ENCODE data around the gene TMEM150B.

The TMEM150B gene

DNA sequence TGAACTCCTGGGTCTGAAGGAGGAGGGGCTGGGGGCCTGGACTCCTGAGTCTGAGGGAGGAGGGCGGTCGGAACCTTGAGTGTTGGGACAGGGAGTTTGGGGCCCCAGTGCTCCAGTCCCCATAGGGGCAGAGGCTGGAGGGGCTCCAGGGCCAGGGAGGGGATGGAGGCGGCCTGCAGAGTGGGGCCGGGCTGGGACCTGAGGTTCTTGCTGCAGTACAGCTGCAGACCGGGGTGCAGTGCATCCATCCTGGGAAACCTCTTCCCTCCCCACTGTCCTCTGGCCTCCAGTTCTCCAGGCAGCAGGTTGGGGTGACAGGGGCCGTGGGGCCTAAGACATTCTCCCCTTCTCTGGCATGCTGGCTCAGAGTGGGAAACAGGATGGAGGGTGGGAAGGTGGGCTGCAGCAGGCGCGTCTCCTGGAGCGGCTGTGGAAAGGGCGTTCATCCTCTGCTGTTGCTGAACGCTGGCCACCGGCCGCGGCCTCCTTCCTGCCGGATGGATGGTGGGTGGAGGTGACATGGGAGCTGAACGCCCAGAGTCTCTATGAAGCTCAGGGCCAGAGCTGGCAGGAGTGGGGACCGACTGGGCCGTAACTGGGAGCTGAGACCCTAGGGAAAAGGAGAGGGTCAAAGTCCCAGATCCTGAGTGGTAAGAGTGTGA lies 39.8 kb downstream of the TMEM150B start:
- H3K4me3 ChIP-seq (ENCODE audit: low read length) = no peak overlapping the region
- no peak overlapping the region for H3K27ac ChIP-seq (ENCODE audit: low read depth, low read length)
- no peaks in the 10 kb centered on the region for H3K27me3 ChIP-seq (ENCODE audit: control insufficient read depth, insufficient read depth, low read length)
- peaks cover 4% of the 10 kb centered on the region for H3K4me1 ChIP-seq (ENCODE audit: control insufficient read depth, insufficient read depth, low read length)
- H3K36me3 ChIP-seq (ENCODE audit: control insufficient read depth, insufficient read depth, low read length) = no peaks in the 10 kb centered on the region
- no peak overlapping the region for H3K9ac ChIP-seq (ENCODE audit: low read length)

DNA sequence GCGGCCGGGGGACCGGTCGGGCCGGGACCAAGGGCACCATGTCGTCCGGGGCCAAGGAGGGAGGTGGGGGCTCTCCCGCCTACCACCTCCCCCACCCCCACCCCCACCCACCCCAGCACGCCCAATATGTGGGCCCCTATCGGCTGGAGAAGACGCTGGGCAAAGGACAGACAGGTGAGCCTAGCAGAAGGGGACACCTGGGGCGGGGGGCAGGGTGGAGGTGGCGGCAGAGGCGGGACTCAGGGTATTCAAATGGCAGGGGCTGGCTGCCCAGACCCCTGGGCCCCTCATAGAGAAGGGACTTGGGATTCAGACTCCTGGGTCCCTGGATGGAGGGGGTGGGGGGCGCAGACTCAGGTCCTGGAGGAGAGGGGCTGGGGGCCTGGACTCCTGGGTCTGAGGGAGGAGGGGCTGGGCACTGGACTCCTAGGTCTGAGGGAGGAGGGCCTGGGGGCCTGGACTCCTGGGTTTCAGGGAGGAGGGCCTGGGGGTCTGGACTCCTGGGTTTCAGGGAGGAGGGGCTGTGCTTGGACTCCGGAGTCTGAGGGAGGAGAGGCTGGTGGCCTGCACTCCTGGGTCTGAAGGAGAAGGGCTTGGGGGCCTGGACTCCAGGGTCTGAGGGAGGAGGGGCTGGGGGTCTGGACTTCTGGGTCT lies 40.6 kb downstream of the TMEM150B start:
- Histone ChIP-seq H3K4me3 (ENCODE audit: low read length) (no peak overlapping the region), H3K36me3 (ENCODE audit: control insufficient read depth, insufficient read depth, low read length) (no peaks in the 10 kb centered on the region), H3K27me3 (ENCODE audit: control insufficient read depth, insufficient read depth, low read length) (no peaks in the 10 kb centered on the region), H3K4me1 (ENCODE audit: control insufficient read depth, insufficient read depth, low read length) (peaks cover 4% of the 10 kb centered on the region), H3K27ac (ENCODE audit: low read depth, low read length) (peak overlapping the region; percentile 55), H3K9ac (ENCODE audit: low read length) (no peak overlapping the region)

DNA sequence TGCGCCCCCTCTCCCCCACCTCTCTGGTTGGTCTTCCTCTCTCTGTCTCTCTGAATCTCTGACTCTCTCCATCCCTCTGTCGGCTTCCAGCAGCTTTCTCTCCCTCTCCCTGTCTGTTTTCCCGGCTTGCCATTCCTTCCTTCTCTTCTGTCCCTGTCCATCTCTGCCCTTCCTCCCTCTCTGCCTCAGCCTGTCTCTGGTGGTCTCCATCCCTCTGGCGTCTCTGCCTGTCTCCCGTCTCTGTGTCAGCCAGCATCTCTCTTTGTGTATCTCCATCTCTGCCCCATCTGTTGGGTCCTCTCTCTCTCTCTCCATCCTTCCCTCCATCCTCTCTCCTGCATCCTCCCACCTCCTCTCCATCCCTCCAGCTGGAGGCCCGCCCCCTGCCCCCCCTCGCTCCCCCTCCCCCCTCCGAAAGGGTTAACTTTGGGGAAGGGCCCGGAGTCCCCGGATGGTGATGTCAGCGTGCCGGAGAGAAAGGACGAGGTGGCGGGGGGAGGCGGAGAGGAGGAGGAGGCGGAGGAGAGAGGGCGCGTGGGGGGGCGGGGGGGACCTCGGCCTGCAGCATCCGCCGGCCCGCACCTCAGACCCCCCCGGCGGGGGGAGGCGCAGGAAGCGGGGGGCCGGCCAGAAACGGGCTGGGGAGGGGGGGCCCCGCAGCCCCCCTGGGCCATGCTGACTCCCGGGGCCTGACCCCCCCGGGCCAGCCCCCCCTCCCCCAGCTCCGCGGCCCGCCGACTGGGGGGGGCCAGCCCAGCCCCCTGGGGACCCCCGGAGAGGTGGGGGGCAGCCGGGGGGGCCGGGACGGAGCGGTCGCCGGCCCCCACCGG lies 41.4 kb downstream of the TMEM150B start, which contains the start of gene BRSK1:
Gene BRSK1, plus strand, starts transcription at position 450 of the 830 bp plus-strand sequence. CDS start 446 bp downstream, outside the sequence.
- no peak within 1 kb of the TSS for H3K4me3 ChIP-seq (ENCODE audit: low read length)
- H3K27ac ChIP-seq (ENCODE audit: low read depth, low read length) = peak within 1 kb of the TSS; percentile 55
- H3K9ac ChIP-seq (ENCODE audit: low read length) = no peak within 1 kb of the TSS

DNA sequence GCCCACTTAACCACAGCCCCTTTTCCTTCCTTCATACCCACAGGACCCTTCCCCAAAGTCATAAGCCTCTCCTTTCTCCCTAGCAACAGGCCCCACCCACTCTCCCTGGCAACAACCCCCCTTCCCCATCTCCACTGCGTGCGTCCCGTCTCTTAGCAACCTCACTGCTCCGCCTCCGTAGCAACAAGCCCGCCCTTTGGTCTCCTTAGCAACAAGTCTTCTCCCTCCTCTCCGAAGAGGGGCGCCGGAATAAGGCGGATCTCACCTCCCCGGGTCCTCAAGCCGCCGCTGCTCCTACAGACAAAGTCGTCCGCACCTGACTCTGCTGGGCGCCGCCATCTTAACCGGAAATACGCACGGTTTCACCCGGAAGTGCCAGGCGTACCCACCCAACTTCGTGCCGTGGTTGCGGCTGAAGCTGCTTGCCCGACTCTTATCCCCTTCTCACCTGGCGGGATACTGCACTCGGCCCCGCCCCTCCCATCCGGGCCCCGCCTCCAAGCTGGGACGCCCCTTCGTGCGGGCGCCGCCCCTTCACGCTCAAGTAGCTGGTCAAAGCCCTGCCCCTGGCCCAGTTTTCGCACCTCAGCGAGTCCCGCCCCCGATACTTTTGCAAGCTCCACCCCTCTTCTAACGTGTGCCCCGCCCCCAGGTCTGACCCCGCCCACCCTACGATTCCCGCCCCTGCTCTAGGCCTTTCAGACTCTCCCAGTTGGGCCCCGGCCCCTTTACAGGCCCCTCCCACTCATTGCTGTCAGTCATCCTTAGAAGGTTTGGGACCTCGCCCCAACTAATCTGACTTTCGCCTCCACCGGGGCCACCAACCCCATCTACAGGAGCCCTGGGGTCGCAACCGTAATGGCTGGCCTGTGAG lies 45.1 kb downstream of the TMEM150B start, which contains the start of gene HSPBP1:
Gene HSPBP1, minus strand, starts transcription at position 341 of the 874 bp plus-strand sequence. CDS start 502 bp downstream, outside the sequence.
- Histone ChIP-seq H3K4me3 (ENCODE audit: low read length) (peak within 1 kb of the TSS; percentile 79), H3K9ac (ENCODE audit: low read length) (peak within 1 kb of the TSS; percentile 49), H3K27me3 (ENCODE audit: control insufficient read depth, insufficient read depth, low read length) (no peaks in the 10 kb centered on the region), H3K36me3 (ENCODE audit: control insufficient read depth, insufficient read depth, low read length) (no peaks in the 10 kb centered on the region), H3K4me1 (ENCODE audit: control insufficient read depth, insufficient read depth, low read length) (peaks cover 4% of the 10 kb centered on the region), H3K27ac (ENCODE audit: low read depth, low read length) (peak within 1 kb of the TSS; percentile 83)

More for the DNA sequence above, 41.4 kb downstream of the TMEM150B start, which contains the start of gene BRSK1:
- H3K27me3 ChIP-seq (ENCODE audit: control insufficient read depth, insufficient read depth, low read length) = no peaks in the 10 kb centered on the region
- peaks cover 4% of the 10 kb centered on the region for H3K4me1 ChIP-seq (ENCODE audit: control insufficient read depth, insufficient read depth, low read length)
- H3K36me3 ChIP-seq (ENCODE audit: control insufficient read depth, insufficient read depth, low read length) = no peaks in the 10 kb centered on the region

DNA sequence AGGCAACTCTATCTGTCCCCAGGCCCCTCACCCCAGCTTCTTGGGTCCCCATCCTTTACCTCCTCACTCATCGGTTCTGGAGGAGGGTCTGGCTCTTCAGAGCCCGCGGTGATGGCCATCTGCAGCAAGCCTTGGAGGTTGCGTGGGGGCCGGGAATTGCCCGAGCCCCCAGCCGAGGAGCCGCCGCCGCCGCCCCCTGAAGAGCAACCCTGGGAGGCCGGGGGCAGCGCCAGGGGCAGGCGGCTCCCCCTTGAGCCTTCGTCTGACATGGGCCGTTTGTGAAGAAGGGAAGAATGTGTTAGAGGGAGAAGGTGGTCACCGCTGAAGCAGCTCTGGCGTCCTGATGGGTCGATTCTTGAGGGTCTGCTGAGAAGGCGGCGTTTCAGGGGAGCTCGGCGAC lies 45.8 kb downstream of the TMEM150B start:
- Histone ChIP-seq H3K36me3 (ENCODE audit: control insufficient read depth, insufficient read depth, low read length) (no peaks in the 10 kb centered on the region), H3K9ac (ENCODE audit: low read length) (peak overlapping the region; percentile 13), H3K27ac (ENCODE audit: low read depth, low read length) (peak overlapping the region; percentile 83), H3K4me3 (ENCODE audit: low read length) (peak overlapping the region; percentile 79), H3K4me1 (ENCODE audit: control insufficient read depth, insufficient read depth, low read length) (peaks cover 4% of the 10 kb centered on the region), H3K27me3 (ENCODE audit: control insufficient read depth, insufficient read depth, low read length) (no peaks in the 10 kb centered on the region)

DNA sequence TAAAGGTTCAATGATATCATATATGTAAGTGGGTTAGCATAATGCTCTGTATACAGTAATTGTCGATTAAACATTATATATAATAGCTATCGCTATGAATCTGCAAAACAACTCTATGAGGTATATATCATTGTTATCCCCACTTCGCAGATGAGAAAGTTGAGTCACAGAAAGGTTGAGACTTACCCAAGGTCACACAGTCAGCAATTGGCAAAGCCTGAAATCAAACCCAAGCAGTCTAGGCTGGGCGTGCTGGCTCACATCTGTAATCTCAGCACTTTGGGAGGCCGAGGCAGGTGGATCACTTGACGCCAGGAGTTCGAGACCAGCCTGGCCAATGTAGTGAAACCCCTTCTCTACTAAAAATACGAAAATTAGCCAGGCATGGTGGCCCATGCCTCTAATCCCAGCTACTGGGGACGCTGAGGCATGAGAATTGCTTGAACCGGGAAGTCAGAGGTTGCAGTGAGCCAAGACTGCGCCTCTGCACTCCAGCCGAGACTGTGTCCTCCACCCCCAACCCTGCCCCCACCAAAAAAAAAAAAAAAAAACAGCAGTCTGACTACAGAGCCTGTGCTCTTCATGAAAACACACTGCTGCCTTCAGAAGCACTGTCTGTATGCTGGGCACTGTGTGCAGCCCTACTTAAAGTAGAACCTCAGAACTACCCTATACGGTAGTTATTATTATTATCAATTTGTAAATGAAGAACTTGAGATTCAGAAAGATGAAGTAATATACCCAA lies 46.6 kb downstream of the TMEM150B start:
- no peaks in the 10 kb centered on the region for H3K36me3 ChIP-seq (ENCODE audit: control insufficient read depth, insufficient read depth, low read length)
- peak overlapping the region; percentile 79 for H3K4me3 ChIP-seq (ENCODE audit: low read length)
- no peak overlapping the region for H3K9ac ChIP-seq (ENCODE audit: low read length)
- H3K4me1 ChIP-seq (ENCODE audit: control insufficient read depth, insufficient read depth, low read length) = peaks cover 4% of the 10 kb centered on the region
- no peaks in the 10 kb centered on the region for H3K27me3 ChIP-seq (ENCODE audit: control insufficient read depth, insufficient read depth, low read length)
- H3K27ac ChIP-seq (ENCODE audit: low read depth, low read length) = no peak overlapping the region

DNA sequence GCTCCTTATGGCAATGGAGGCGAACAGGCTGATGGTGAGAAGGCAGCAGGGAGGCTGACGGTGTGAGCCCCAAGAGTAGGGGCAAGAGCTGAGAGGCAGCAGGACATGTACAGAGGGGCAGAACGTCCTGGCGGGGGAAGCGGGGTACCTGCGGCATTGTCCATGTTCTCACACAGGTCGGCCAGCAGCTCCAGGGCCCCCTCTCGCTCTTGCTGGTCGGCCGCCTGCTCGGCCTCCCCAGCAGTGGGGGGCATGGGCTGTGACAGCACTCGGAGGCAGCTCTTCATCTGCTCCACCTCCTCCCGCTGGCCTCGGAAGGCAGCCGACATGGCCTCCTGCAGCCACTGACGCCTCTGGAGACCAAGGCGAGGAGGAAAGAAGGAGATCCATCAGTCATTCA lies 47.6 kb downstream of the TMEM150B start:
- Histone ChIP-seq H3K9ac (ENCODE audit: low read length) (no peak overlapping the region), H3K36me3 (ENCODE audit: control insufficient read depth, insufficient read depth, low read length) (peaks cover 4% of the 10 kb centered on the region), H3K27ac (ENCODE audit: low read depth, low read length) (no peak overlapping the region), H3K27me3 (ENCODE audit: control insufficient read depth, insufficient read depth, low read length) (no peaks in the 10 kb centered on the region), H3K4me1 (ENCODE audit: control insufficient read depth, insufficient read depth, low read length) (peaks cover 4% of the 10 kb centered on the region), H3K4me3 (ENCODE audit: low read length) (no peak overlapping the region)

DNA sequence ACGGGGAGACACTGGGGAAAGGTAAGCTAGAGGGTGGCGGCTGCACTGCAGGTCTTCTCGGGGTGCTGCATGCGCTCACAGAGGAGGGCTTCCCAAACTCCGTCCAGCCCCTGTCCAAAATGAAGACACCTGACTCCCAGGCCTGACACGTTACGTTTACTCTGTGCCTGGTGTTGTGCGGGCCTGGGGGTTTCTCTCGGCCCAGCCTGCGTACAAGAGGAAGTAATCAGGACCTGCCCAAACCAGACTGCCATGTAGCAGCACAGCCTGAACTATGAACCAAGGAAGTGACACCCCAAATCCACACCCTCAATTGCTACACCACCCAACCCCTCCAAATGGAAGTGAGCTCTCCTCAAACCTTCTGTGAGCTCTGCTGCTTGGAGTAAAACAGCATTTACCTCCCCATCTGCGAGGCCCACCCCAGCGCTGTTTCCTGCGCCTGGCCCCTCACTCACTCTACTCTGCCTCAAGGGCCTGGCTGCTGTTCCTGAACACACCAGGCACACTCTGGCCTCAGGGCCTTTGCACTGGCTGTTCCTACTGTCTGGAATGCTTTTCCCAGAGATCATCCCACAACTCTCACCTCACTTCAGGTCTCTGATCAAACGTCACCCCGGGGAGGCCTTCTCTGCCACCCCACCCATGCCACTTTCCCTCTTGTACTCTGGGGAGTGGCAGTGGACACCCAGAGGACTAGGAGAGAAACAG lies 48.3 kb downstream of the TMEM150B start:
- no peak overlapping the region for H3K9ac ChIP-seq (ENCODE audit: low read length)
- no peak overlapping the region for H3K27ac ChIP-seq (ENCODE audit: low read depth, low read length)
- H3K4me1 ChIP-seq (ENCODE audit: control insufficient read depth, insufficient read depth, low read length) = peaks cover 4% of the 10 kb centered on the region
- no peak overlapping the region for H3K4me3 ChIP-seq (ENCODE audit: low read length)
- H3K27me3 ChIP-seq (ENCODE audit: control insufficient read depth, insufficient read depth, low read length) = no peaks in the 10 kb centered on the region
- H3K36me3 ChIP-seq (ENCODE audit: control insufficient read depth, insufficient read depth, low read length) = peaks cover 7% of the 10 kb centered on the region

DNA sequence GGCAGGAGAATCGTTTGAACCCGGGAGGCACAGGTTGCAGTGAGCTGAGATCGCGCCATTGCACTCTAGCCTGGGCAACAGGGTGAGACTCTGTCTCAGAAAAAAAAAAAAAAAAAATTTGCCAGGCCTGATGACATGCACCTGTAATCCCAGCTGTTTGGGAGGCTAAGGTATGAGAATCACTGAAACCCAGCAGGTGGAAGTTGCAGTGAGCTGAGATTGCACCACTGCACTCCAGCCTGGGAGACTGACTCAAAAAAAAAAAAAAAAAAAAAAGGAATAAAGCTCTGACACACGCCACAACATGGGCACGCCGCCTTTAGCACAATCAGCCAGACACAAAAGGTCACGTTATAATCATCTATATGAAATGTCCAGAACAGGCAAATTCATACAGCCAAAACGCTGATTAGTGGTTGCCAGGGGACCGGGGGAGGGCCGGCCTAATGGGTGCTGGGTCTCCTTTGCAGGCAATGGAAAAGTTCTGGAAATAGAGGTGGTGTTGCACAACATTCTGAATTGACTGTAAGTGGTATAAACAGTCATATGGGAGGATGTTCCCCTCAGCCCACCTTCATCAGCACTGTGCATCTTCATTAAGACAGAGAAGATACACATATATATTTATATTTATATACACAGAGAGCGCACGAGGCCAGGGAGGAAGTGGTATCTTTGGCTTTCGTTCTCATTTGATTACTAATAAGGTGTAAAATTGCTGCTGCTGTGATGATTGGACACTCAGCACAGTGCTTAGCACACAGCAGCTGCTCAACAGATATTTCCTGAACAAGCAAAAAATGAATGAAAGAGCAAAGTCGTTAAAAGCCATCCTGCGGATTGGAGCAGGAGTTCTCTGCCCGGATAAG lies 49.1 kb downstream of the TMEM150B start:
- Histone ChIP-seq H3K9ac (ENCODE audit: low read length) (no peak overlapping the region), H3K4me1 (ENCODE audit: control insufficient read depth, insufficient read depth, low read length) (peaks cover 4% of the 10 kb centered on the region), H3K27me3 (ENCODE audit: control insufficient read depth, insufficient read depth, low read length) (no peaks in the 10 kb centered on the region), H3K36me3 (ENCODE audit: control insufficient read depth, insufficient read depth, low read length) (peaks cover 7% of the 10 kb centered on the region), H3K27ac (ENCODE audit: low read depth, low read length) (no peak overlapping the region), H3K4me3 (ENCODE audit: low read length) (no peak overlapping the region)

DNA sequence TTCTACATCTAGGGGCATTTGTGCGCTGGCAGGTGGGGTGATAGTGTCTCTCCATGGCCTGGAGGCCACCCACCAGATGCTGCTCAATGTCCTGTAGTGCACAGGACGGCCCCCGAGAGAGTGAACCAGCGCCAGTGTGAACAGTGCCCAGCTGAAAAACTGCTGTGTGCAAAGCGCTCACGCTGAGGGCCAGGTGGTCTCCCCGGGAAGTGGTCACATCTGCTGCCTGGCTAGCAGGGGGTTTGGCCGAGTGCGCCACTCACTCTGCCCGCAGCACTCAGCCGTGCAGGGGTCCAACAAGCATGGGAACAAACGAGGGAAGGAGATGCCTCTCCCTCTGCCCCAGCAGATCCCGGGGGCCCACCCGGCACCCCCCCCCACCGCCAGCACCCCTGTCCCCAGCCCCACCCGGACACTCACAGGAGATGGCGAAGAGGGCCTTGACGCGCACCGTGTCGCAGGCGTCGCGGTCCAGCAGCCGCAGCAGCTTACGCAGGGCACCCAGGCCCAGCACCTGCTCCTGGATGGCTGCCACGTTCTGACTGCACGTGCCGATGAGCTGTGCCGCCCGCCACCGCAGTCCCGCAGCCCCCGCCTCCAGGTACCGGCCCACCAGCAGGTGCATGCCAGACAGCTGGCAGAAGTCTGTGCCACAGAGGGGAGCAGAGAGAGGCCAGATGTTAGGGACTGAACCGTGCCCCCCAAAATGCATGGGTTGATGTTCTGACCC lies 51.0 kb downstream of the TMEM150B start:
- H3K27me3 ChIP-seq (ENCODE audit: control insufficient read depth, insufficient read depth, low read length) = no peaks in the 10 kb centered on the region
- H3K4me1 ChIP-seq (ENCODE audit: control insufficient read depth, insufficient read depth, low read length) = no peaks in the 10 kb centered on the region
- H3K9ac ChIP-seq (ENCODE audit: low read length) = no peak overlapping the region
- peaks cover 7% of the 10 kb centered on the region for H3K36me3 ChIP-seq (ENCODE audit: control insufficient read depth, insufficient read depth, low read length)
- no peak overlapping the region for H3K4me3 ChIP-seq (ENCODE audit: low read length)
- H3K27ac ChIP-seq (ENCODE audit: low read depth, low read length) = no peak overlapping the region
